AG09309 (cell line): ENCODE results near the gene CSTPP1.

ENCODE experiments used
- DNase-seq: peaks from one replicate; pipeline ENCODE4 v3.0.0-alpha.2; 2010; ENCODE audit warnings: low read depth
- H3K4me3 ChIP-seq: 2 replicates; pipeline ENCODE4 v1.5.1; 2011; ENCODE audit warnings: mild to moderate bottlenecking, low read depth, low read length, moderate library complexity; ENCODE audit not compliant: control insufficient read depth
- CTCF ChIP-seq: IDR thresholded peaks from 2 replicates; pipeline ENCODE4 v1.5.1; 2011; ENCODE audit warnings: mild to moderate bottlenecking, low read depth, low read length, inconsistent platforms; ENCODE audit not compliant: insufficient read depth, control insufficient read depth; ENCODE audit errors: missing control alignments

CSTPP1 gene

DNA sequence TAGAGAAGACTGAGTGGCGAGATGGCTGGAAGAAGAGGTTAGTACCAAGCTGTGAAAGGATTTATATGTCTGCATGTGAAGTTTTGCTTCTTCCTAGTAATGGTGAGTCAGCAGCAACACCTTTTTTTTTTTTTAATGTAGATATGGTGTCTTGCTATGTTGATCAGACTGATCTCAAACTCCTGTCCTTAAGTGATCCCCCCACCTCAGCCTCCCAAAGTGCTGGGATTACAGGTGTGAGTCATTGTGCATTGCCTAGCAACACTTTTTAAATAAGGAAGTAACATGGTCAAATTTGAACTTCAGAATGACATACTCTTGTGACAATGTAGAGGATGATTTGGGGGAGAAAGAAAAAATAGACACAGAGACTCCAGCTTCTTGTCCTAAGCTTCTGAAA lies 6.5 kb upstream of the CSTPP1 start:
- DNase-seq = no peak
- no peak for TF ChIP-seq CTCF
- no peak overlapping the region for H3K4me3 ChIP-seq

GRCh38 chr11:46942172-46942571 lies 5.6 kb downstream of the CSTPP1 start:
- no peak for DNase-seq
- TF ChIP-seq CTCF = no peak
- H3K4me3 ChIP-seq = no peak overlapping the region

GRCh38 chr11:46944356-46945075 lies 8.0 kb downstream of the CSTPP1 start:
- no peak for DNase-seq
- TF ChIP-seq CTCF = no peak
- no peak overlapping the region for H3K4me3 ChIP-seq

DNA sequence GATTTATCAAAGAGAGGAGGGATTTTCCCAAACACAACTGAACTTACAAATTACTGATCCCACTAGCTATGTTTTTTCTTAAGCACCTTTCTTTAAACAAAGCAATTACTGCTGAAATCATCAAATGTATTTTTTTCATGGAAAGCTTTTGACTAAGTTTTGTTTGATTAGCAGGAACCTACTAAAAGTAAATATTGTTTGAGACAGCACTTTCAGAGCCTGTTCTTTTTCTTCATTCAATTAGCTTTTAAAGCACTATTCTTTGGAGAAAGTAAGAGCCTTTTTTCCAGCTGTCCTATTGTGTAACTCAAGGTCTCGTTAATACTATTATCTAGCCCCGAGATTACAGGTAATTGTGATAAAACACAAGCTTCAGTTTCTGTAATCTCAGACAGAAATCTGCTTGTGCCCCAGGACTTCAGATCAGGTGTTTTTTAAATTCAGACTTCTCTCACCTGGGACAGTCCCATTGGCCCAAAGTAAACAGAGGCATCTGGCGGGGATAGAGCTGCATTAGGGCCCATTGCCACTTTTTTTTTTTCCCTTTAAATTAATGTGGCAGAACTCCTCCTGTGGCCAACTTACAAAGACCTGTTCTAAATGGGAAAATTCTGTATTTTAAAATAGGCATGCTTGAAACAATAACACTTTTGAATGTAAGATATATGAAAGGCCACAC lies 11.0 kb downstream of the CSTPP1 start:
- TF ChIP-seq CTCF = no peak
- no peak for DNase-seq

GRCh38 chr11:46948378-46949131 lies 12.0 kb downstream of the CSTPP1 start:
- DNase-seq = peak; percentile 69
- TF ChIP-seq CTCF = no peak
- H3K4me3 ChIP-seq = no peak overlapping the region

More for the DNA sequence above, 11.0 kb downstream of the CSTPP1 start:
- H3K4me3 ChIP-seq = no peak overlapping the region

- no peak for TF ChIP-seq CTCF
- H3K4me3 ChIP-seq = no peak overlapping the region
- no peak for DNase-seq
These were observed 12.7 kb downstream of the CSTPP1 start for GRCh38 chr11:46949297-46949696.
